22Rv1 (cell line): ENCODE measurements around the gene C11orf21.

Experiments
- H3K27ac ChIP-seq: fragments of 450-650 bp; 2 replicates; pipeline ENCODE4 v1.5.1; 2017
- ZFX ChIP-seq: fragments of 450-650 bp; IDR thresholded peaks from 2 replicates; pipeline ENCODE4 v1.6.1; 2017; ENCODE audit warnings: antibody characterized with exemption, borderline replicate concordance
- TF ChIP-seq, protein P1 (sequence below): fragments of 450-650 bp; IDR thresholded peaks from 2 replicates; pipeline ENCODE4 v1.5.1; 2017; ENCODE audit warnings: mild to moderate bottlenecking

The C11orf21 gene

DNA sequence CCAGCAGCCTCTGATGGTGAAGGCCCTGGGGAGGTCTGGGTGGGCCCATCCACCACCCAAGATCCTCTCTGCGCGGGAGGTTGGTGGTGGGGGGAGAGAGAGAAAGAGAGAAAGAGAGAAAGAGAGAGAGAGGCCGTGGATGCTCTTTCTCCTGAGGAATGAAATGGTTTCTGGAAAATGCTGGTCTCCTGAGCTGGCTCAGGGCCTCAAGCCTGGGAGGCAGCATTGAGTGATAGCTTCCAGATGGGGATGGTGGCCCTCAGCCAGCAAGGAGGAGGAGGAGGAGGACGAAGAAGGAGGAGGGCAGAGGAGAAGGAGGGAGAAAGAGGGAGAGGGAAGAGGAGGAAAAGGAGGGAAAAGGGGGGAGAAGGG, 4.7 kb upstream of the C11orf21 start:
- TF ChIP-seq, protein P1, sequence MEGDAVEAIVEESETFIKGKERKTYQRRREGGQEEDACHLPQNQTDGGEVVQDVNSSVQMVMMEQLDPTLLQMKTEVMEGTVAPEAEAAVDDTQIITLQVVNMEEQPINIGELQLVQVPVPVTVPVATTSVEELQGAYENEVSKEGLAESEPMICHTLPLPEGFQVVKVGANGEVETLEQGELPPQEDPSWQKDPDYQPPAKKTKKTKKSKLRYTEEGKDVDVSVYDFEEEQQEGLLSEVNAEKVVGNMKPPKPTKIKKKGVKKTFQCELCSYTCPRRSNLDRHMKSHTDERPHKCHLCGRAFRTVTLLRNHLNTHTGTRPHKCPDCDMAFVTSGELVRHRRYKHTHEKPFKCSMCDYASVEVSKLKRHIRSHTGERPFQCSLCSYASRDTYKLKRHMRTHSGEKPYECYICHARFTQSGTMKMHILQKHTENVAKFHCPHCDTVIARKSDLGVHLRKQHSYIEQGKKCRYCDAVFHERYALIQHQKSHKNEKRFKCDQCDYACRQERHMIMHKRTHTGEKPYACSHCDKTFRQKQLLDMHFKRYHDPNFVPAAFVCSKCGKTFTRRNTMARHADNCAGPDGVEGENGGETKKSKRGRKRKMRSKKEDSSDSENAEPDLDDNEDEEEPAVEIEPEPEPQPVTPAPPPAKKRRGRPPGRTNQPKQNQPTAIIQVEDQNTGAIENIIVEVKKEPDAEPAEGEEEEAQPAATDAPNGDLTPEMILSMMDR: no peak
- TF ChIP-seq ZFX: no peak
- H3K27ac ChIP-seq: no peak overlapping the region

DNA sequence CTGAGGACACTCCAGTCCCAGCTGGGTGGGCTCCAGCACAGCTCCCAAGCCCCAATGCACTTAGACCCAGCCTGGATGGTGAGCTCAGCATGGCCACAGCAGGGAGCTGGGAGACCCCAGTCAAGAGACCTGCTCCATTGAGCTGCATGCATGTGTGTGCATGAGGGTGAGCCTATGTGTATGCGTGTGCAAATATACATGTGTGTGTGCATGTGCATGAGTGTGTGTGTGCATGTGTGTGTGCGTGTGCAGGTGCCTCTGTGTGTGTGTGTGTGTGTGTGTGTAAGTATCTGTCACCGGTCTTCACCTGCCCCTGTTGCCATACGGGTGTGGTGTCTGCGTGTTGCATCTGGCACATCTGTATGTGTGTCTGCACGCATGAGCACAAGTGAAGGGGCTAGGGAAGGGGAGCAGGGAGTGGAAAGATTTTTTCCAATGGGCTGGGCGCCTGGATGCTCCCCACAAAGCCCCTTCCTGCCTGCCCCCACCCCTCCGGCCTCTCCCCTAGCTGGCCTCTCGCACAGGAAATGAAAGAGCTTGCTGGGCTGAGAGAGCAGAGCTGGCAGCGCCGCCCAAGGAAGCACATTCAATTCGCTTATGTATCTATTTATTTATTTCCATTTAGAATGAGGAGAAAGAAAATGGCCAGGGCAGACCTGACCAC, 4.2 kb upstream of the C11orf21 start:
- TF ChIP-seq ZFX: no peak
- TF ChIP-seq, protein P1: no peak
- no peak overlapping the region for H3K27ac ChIP-seq

DNA sequence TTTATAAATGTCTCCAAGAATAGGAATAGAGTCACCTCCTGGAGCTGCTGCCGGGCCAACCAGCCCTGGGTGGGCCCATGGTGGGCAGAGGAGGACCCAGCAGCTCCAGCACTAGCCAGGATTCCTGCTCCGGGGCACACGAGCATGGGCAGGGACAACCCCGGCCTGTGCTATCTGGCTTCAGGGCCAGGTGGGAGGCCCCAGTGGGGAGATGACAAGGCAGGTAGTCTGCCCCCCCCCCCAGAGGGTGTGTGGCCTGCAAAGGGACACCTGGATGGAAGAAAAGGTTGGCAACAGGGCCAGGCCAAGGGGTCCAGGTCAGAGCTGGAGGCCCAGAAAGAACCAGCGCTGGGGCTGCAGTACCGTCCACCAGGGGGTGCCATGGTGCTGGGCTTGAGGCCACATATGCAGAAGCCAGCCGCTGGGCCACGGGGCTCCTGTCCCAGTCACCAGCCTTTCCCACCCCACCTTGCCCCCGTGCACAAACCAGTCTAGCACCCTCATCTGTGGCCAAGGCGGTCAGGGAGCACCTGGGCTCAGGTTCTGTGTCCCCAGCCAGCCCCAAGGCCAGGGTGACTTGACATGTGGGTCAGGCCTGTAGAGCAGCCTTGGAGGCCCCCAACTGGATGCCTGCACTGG, 3.5 kb upstream of the C11orf21 start:
- H3K27ac ChIP-seq: no peak overlapping the region

DNA sequence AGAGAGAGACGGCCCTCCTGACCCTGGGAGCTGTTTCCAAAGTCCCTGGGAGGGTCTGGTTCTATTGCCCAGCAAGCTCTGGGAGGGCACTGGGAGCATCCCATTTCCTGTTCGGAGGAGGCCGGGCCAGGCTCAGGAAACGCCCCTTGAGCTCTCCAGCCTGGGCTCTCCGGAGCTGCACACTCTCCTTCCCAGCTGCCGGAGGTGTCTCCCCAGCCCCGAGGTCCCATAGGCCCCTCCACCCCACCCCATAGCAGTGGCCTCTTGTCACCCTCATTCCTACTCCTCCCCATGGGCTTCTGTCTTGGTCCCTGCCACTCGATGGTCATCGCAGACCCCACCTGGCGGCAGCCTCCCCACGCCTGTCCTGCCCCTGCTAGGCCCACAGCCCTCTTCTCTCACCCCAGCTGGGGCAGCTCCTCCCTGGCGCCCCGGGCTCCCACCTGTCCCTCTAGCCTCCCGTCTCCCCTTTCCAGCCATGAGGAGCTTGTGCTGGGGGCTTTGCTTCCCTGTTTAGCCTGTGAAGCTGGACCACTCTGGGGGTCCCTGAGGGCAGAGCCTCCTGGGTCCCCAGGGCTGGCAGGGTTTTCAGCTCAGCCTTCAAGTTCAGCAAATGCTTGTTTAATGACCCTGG, 2.9 kb upstream of the C11orf21 start:
- H3K27ac ChIP-seq: no peak overlapping the region

More for the DNA sequence above, 3.5 kb upstream of the C11orf21 start:
- no peak for TF ChIP-seq ZFX
- TF ChIP-seq, protein P1: peak; percentile 90

DNA sequence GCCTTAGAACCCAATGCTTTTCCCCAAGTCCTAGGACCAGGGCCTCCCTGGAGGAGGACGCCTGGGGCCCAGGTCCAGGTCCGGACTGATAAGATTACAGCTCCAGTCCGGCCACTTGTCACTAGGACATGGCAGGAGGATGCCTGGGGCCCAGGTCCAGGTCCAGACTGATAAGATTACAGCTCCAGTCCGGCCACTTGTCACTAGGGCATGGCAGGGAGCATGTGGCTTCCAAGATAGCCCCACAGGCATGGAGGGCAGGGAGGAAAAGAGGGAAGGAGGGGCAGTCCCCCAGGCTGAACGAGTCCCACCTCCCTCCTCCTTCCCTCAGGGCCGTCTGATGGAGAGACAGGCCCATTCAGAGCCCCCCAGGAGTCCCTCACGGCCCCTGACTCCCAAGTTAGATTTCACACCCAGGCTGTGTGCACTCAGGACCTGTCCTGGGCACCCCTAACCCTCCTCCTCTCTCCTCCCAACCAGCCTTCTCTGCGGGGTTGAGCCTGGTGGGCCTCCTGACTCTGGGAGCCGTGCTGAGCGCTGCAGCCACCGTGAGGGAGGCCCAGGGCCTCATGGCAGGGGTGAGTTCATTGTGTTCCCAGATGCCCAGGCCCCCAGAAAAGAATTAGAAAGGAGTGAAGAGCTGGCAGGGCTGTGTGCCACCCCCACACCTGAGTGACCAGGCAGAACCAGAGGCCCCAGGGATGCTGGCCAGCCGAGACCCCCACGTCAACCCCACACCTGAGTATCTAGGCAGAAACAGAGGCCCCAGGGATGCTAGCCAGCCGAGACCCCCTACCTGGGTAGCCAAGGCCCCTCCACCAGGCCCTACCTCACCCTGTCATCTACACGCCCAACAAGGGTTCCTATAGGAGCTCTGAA, 2.1 kb upstream of the C11orf21 start:
- TF ChIP-seq, protein P1: no peak
- TF ChIP-seq ZFX: no peak
- H3K27ac ChIP-seq: no peak overlapping the region

More for the DNA sequence above, 2.9 kb upstream of the C11orf21 start:
- TF ChIP-seq, protein P1: no peak
- TF ChIP-seq ZFX: no peak

DNA sequence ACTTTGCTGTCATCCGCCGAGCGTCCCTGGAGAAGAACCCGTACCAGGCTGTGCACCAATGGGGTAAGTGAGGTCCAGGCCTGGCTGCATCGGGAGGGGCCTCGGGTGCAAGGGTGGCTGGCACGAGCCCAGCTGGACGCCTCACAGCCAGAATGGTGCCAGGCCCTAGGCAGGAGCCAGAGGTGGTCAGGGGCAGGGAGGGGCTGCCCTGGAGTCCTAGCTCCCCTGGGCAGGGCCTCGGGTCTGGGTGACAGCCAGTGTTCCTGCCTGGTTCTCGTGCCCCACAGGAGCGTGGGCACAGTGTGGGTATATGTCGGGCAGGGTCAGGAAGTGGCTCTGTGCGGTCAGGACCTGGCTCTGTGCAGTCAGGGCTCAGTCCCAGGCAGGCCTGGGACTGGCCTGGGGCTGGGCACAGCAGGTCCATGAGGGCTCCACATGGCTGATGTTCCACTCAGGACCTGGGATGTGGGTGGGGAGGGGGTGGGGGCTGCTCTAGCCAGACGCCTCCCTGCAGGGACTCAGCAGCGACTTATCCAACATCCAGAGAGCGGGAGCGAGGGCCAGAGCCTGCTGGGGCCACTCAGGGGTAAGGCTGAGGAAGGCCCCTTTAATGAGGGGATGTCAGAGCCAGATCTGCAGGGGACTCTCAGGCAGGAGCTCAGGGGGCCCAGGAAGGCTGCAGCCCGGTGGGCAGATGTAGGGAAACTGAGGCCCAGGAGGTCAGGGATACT, 1.3 kb upstream of the C11orf21 start:
- no peak for TF ChIP-seq ZFX
- TF ChIP-seq, protein P1: no peak
- H3K27ac ChIP-seq: no peak overlapping the region
